ENCODE results near the gene YTHDF1. TPM values are rescaled to one million over a fixed set of nuclear protein-coding genes. Genes with fewer than 3 reads are reported as not detected.
A peak's percentile ranks its signal among the peaks of the same experiment; 100 is the strongest.
"Not testable (repeated sequence)": the region's sequence is repeated elsewhere in the genome, so short reads cannot be mapped to it uniquely, and the experiment has no call there.

The YTHDF1 gene
- polyA plus RNA-seq (ENCODE audit: insufficient read length in 10 of 10): 10 to 100 TPM; 27.1 to 35.3 (median 28.8) TPM
- long read RNA-seq, donor 1, partial matches to known transcripts: 0 of 3 reads
- long read RNA-seq, donor 1, other reads (novel, unspliced or antisense): 0 of 3 reads
- long read RNA-seq, donor 2, partial matches to known transcripts: 0 of 1 reads
- long read RNA-seq, donor 2, other reads (novel, unspliced or antisense): 0 of 1 reads
- long read RNA-seq, donor 3: 0 reads
- long read RNA-seq, donor 4, partial matches to known transcripts: 0 of 1 reads
- long read RNA-seq, donor 4, other reads (novel, unspliced or antisense): 0 of 1 reads
- long read RNA-seq, donor 5, partial matches to known transcripts: 20 of 26 reads
- long read RNA-seq, donor 5, other reads (novel, unspliced or antisense): 0 of 26 reads
- long read RNA-seq, donor 6, partial matches to known transcripts: 5 of 9 reads
- long read RNA-seq, donor 6, other reads (novel, unspliced or antisense): 0 of 9 reads
- long read RNA-seq, donor 7, partial matches to known transcripts: 0 of 3 reads
- long read RNA-seq, donor 7, other reads (novel, unspliced or antisense): 0 of 3 reads
- long read RNA-seq, donor 8, partial matches to known transcripts: 0 of 4 reads
- long read RNA-seq, donor 8, other reads (novel, unspliced or antisense): 0 of 4 reads
- long read RNA-seq, donor 9: 0 reads

DNA sequence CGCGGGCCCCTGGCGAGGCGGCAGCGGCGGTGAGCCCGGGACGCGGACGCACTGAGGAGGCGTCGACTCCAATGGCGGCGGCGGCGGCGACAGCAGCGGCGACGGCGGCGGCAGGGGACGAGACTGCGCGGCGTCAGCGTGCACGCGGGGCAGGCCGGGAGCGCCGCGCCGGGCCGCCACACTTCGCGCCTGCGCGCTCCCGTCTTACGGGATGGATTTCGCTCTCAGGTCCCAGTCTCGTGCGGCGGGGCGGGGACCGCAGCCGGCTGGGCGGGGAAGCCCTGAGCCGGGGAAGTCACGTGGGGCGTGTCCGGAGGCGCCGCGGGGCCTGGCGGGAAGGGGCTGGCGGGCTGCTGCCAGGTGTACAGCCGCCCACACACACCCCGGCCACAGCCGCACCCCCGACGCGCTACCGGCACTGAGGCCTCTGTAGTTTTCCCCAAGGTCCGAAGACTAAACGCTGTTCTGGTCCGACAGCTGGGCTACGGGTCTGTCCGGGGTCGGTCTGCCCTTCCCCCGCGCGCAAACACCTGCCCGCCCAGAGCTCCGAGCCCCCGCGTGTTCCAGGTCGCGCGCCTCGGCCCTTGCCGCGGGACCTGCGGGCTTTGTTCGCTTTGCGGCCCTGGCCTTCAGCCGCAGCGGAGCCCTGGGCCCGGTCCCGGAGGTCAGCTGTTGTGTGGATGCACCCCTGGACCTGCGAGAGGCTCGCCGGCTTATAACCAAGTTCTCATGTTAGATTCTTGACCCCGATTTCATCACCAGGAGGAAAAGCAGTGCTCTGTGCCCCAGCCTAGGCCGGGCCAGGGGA, at the start of gene YTHDF1:
YTHDF1 (minus strand) TSS at position 91 of the 808 bp plus-strand sequence. CDS start 239 bp downstream, outside the sequence.
- peak; percentile 96 to 98 (median 96) for DNase-seq

DNA sequence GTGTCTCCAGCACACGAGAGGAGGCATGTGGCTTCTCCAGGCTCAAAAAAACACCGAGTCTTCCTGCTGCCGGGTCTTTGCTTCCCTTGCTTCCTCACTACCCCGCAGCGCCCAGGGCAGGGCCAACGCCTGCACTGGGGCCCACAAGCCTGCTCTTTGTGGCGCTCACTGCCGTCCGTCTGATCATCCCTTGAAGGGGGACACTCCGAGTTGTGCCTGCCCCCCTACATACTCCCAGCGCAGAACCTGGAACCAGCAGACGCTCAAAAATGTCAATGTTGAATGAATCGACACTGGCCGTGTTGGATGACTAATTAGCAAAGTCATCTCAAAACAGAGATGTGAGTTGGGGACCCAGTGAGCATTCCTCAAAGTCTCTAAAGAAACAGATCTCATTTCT, 48.6 kb upstream of the YTHDF1 start:
- DNase-seq: peak in 1 of 3 donors; percentile 71

DNA sequence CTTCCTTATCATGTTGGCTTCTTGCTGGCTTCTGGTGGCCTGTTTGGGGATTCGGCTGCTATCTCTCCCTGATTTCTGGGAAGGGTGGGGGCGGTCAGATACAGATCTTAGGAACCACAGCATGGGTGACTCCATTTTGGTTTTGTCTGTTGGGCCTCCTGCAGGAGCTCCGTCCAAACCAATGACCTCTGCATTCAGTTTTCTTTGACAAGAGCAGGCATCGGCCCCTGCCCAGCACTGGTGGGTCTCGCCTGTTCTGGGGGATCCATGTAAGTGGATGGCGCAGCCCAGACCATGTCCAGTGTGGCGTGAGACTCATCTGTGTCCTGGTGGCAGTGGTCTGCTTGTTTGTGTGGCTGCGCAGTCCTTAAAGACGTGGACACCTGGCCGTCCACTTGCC, 48.1 kb upstream of the YTHDF1 start:
- no peak for DNase-seq

DNA sequence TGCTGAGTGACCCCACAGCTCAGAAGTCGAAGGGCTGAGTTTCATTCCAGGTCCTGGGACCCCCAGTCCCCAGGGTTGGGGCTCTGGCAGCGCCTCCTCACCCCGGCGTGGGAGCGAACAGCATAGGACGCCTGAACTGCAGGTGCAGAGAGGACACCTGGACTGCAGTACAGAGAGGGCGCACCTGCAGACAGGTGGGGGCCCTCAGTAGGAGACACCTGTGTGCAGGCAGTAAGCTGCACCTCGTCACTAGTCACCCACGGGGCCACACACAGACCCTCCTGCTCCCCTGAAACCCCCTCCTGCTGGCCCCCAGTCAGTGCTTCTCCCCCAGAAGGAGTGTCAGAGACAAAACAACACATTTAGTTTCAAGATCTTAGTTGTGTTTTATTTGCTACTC, 46.9 kb upstream of the YTHDF1 start:
- no peak for DNase-seq

DNA sequence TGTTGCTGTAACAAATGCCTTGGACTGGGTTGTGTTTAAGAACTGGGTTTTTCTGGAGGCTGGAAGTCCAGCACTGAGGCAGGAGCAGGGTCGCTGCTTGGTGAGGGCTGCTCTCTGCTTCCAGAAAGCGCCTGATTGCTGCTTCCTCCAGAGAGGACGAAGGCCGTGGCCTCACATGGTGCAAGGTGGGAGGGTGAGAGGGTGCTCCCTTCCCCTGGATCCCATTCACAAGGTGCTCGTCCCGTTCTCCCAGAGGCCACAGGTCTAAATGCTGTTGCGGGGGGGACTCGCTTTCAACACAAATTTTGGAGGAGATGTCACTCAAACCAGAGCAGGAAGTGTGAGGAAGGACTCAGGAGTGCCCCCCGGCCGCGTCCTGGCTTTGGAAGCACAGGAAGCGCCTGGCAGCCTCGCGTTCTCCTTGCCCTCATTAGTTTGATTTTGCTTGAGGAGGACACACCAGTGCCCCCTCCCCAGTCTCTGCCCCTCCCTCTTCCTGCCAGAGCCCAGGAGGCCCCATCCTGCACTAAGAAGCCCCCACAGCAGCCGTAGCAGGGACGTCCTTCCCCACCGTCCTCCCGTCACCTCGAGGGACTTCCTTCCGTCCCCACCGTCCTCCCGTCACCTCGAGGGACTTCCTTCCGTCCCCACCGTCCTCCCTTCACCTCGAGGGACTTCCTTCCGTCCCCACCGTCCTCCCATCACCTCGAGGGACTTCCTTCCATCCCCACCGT, 46.0 kb upstream of the YTHDF1 start:
- no peak for DNase-seq

DNA sequence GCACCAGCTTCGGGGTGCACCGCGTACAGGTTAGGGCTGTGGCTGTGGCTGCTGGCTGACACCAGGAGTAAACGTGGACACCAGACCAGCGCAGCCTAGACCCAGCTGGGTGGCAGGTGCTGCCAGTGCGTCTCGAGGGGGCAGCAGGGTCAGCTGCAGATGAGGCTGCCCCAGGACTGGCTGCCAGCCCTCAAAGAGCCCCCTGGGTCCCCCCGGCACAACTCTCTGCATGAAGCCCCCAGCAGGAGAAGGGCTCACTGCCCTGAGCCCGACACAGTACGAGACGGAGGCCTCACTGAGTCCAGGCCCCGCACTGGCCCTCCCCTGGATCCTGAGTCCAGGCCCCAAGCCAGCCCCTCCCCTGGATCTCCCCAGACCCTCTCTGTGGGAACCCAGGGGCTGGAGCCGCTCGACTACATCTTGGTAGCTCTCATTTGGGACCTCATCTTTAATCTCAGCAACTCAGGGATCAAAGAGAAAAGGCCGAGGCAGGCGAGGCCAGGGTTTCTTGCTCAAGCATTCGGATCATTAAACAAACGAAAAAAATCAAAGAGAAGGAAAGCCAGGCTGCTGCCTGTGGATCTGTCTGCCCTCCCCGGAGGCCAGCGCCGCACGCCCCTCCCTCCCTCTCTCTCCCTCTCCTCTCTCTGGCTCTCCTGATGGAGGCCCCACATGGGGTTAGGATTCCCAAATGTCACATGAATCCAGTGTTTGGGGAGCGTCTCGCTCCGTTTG, 45.3 kb upstream of the YTHDF1 start:
- DNase-seq: peak in 1 of 3 donors; percentile 69

DNA sequence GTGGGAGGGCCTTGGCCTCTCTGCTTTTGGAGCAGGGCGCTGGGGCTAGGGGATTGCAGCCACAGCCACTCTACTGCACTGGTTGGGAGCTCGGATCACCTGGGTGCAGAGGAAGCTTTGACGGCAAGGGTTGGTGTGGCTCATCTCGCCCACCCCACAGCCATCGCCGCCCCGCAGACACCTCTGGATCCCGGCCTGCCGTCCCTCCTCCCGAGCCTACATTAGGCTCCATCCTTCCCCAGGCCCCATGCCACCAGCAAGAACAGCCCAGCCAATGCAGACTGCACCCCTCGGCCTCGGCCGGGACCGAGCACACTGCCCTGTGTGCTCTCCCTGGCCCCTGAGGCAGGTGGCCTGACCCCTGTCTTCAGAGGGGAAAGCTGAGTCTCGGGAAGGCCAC, 44.6 kb upstream of the YTHDF1 start:
- no peak for DNase-seq

DNA sequence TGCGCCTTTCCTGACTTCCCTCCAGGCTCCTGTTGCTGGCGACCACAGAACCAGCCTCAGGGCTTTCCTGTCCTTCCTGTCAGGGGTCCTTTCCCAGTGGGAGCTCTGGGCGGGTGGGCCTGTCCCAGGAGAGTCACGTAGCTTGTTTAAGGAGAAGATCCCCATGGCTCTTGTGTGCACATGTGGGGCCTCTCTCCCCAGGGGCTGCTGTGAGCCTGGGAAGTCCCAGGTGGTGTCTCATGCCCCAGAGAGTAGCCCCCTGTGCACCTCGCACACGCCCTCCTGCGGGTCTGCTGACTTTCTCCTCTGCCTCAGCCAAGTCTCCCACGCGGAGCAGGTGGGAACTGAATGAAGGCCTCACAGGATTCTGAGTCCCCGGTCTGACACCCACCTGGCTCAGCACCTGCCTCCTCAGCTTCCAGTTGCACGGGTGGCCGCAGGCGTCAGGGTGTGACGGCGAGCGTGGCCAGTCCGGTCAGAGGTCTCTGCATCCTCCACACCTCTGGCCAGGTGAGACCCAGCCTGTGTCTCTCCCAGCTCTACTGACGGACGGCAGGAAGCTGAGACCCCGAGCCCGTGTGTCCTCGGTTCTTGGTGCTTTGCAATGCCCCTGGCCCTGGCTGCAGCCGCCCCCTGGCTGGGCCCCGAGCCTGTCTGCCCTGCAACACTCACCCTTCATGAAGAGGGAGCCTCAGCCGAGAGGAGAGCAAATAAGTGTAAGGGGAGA, 44.0 kb upstream of the YTHDF1 start:
- DNase-seq: no peak

DNA sequence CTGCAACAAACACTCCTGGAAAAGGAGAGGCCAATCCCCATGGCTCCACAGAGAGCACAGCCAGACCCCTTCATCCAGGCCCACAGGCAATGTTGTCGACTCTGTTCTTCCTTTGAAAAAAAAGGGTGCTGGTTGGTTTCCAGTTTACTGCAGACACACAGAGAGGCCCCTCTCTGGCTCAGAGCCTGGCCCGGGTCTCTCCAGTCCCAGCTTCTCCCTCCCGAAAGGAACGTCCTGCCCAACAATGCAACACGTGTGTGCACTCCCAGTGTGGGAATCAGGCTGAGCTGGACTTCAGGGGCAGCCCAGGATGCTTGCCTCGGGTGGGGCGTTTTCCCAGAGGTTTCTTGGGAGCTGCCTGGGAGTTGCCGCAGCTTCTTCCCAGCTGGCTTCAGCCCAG, 42.9 kb upstream of the YTHDF1 start:
- DNase-seq: peak in 2 of 3 donors; percentile 71 to 90

DNA sequence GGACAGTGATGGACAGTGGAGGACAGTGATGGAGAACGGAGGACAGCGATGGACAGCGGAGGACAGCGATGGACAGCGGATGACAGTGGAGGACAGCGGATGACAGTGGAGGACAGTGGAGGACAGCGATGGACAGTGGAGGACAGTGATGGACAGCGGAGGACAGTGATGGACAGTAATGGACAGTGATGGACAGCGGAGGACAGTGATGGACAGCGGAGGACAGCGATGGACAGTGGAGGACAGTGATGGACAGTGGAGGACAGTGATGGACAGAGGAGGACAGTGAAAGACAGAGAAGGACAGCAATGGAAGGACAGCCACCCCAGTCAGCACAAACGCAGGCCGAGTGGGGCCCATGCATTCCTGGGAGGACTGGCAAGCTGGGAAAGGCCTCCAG, 41.7 kb upstream of the YTHDF1 start:
- DNase-seq: no peak

DNA sequence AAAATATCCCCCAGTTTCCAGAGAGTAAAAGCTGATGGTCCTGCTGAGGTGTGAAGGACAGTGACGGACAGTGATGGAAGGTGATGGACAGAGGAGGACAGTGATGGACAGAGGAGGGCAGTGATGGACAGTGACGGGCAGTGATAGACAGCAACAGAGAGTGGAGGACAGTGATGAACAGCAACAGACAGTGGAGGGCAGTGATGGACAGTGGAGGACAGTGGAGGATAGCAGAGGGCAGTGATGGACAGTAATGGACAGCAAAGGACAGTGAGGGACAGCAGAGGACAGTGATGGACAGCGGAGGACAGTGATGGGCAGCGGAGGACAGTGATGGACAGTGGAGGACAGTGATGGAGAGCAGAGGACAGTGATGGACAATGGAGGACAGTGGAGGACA, 41.0 kb upstream of the YTHDF1 start:
- DNase-seq: no peak

DNA sequence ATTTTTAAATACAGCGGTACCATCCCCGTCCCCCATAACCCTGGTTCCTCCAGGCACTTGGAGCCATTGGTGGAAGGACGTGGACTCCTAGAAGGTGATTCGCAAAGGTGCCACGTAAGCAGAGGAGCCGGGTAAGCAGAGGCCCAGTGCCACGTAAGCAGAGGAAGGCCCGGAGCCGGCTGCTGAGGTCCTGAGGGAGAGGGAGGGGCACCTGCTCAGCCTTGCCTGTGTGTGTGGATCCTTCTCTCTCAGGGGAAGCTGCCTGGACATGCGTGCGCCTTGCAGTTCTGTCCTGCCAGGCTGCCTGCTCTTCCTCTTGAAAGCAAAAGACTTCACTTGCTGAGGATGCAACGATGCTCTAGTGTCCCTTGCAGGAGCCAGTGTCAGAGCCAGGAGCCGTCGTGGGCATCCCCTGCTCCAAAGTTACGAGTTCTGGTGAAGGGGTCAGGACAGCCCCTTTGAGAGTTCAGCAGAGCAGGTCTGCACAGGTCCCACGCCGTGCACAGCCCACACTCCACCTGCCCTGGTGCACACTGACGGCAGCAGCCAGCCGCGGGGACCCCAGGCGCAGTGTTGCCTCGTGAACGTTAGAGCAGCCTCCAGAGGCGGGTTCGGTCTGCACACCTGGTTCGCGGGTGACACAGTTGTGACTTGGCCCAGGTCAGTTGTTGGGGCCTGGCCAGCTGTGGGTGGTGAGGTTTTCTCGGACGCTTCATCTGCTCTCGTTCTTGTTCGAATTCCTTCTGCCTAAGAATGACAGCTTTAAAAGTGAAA, 40.2 kb upstream of the YTHDF1 start:
- DNase-seq: no peak

DNA sequence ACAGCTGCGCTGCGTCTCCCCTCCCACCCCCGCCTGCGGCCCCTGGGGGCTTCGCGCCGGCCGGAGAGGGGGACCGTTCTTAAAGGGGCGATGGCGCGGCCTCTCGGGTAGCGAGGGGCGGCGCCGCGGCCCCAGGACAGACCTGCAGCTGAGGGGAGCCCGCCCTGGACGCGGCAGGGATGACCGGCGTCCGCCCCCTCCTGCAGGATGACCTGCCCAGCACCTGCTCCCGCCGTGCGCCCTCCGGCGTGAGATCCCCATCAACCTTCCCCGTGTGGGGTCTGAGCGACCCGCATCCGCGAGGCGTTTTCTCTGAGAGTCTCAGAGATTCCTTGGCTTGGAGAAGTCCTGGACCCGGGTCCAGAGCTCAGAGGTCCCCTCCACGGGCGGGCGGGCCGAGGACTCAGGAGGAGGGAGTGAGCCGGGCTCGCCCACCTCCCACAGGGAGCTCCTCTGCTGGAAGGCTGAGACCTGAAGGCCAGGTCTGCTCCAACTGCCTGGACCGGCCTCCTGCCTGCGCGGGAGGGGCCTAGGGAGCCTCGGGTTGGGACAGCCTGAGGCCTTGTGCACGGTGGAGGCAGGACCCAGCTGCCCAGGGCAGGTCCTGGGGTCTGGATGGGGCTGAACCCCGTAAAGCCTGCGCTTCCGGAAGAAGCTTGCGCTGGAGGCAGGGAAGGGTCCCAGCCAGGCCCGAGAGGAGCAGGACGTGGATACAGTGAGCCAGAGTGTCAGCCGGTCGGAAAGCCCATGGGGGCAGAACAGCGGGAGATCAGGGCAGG, 38.9 kb upstream of the YTHDF1 start:
- DNase-seq: peak in 1 of 3 donors; percentile 77

DNA sequence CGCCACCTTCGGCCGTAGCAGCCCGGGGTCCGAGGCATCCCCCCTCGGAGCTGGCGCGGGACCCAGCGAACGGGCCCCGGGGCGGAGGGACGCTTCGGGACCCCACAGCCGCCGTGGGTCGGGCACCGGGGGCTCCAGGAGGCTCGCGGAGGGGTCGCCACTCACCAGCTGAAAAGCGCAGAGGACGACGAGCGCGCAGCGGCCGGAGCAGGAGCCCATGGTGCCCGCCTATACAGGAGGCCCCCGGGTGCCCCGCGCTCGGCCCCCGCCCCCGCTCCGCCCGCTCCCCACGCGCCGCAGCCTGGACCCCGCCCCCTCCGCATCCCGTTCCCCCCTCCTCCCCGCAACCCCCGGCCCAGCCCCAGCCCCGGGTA, 38.3 kb upstream of the YTHDF1 start, which contains the start of gene NKAIN4:
NKAIN4 (minus strand) TSS at position 232 of the 374 bp plus-strand sequence; CDS start at position 219, 13 bp downstream.
- no peak for DNase-seq

DNA sequence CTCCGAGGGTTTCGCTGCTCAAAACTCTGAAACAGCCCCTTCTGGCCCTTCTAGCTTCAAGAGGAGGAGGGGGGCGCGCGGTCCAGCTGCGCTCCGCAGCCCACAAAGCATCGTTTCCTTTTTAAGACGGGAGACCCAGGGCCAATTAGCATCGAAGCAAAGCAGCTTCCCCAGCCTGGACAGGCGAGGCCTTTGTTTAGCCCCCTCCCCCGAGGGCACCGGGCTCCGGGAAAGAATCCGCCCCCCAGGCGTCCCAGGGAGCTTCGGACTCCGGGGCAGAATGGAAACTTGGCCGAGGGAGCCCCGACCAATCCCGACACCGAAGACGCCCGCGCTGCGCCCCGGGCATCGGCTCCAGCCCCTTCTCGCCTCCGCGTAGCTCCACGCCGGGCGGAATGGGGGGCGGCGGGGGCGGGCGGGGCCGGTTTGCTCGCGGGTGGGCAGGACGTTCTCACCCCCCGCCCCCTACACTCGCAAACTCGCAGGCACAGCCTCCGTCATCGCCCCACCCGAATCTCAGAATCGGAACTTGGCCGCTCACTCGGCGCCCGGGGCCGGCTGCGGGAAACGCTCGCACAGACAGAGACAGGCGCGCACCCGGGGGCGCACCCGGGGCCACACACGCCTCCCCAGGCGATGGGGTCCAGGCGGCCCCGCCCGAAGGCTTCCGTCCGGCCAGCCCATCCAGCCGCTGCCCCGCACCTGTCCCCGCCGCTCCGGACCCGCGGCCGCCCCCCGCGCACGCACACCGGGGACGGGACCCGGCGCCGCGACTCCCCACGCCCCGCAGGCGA, 37.7 kb upstream of the YTHDF1 start:
- DNase-seq: peak in 2 of 3 donors; percentile 51 to 84

DNA sequence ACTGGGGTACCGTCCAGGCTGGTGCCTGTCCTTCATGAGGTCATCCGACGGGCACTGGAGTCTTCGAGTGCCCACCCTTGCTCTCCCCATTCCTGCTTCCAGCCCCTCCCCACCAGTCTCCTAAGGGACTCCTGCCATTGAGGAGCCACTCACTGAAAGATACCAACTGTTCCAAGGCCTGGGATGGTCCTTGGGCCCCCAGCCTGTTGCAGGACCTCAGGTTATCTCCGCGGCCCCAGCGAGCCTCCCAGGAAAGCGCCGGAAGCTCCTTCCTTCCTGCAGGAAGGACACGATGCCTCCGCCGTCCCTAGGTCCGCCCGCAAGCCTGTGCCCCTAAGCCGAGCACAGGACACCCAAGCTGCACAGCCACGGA, 37.1 kb upstream of the YTHDF1 start:
- no peak for DNase-seq

DNA sequence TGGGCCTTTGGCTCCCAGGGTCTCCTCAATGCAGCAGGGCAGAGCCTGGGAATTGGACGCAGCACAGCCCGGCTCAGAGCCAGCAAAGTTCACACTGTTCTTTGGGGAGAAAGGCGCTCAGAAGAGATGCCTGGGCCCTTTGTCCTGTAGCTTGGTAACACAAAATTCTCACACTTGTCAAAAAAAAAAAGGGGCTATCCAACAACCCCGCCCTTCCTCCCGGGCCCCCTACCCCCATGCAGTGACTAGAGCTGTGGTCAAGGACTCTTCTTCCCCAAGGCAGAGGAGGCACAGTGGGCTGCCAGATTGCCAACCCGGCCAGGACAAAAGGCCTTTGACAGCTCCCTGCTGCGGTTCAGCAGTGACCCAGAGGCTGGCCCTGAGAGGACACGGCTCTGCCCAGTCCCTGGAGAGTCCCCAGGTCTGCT, 36.4 kb upstream of the YTHDF1 start:
- no peak for DNase-seq

DNA sequence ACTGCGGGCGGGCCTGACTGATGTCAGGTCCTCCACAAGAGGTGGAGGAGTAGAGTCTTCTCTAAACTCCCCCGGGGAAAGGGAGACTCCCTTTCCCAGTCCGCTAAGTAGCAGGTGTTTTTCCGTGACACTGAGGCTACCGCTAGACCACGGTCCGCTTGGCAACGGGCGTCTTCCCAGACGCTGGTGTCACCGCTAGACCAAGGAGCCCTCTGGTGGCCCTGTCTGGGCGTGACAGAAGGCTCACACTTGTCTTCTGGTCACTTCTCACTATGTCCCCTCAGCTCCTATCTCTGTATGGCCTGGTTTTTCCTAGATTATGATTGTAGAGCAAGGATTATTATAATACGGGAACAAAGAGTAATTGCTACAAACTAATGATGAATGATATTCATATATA, 35.4 kb upstream of the YTHDF1 start:
- not testable (repeated sequence) for DNase-seq

Data from muscle of back (tissue), 13 donors.